HuH-7.5 (cell line): ENCODE measurements around the gene LARGE2.

Experiments
- DNase-seq: peaks from one replicate; pipeline ENCODE4 v3.0.0; 2011; ENCODE audit warnings: low spot score

The LARGE2 gene

DNA sequence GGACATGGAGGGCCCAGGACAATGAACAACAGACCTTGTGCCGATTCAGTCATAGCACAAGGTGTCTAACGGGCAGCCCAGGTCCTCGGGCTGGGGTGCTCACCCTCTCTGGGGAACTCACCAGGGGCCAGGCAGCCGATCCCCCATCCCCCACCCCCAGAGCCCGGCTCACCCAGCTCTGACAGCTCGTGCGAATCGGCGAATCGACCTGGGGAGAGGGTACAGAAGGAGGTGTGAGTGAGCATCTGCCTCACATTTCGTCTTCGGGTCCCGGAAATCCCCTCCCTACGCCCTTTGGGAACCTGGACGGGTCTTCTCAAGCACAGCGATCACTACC is 5.2 kb upstream of the LARGE2 start:
- DNase-seq, result no peak

DNA sequence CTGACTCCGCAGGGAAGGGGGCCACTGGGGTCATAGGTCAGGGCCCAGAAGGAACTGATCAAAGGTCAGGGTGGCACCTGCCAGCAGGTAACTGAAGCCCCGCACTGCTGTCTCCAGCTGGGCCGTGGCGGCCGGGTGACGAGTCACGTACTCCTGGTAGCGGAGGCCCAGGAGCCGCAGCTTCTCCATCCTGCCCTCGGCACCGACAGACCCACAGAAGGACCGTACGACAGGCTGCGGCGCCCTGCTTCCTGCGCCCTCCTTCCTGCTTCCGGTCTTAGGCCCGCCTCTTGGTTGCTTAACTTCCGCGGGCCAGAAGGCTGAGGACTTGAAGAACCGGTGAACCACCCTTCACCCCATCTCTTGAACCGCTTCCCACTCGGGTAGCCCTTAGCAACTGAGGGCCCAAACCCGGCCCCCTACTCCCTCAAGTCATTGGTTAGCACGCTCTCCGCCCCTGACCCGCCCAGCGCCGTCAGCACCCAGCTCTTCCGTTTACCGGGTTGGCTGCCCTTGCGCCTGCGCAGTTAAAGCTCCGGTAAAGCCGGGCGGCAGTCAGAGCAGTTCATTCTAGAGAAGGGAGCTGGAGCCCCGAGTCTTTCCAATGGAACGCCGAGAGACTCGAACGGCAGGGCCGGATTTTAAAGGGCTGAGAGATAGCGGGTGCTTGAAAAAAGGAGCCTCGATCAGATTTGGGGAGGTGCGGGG is 4.7 kb upstream of the LARGE2 start, which contains the start of gene PEX16:
Gene PEX16, minus strand, starts transcription at position 255 of the 708 bp plus-strand sequence. Its CDS starts 66 bp downstream, at position 189.
- peak; percentile 96 for DNase-seq

DNA sequence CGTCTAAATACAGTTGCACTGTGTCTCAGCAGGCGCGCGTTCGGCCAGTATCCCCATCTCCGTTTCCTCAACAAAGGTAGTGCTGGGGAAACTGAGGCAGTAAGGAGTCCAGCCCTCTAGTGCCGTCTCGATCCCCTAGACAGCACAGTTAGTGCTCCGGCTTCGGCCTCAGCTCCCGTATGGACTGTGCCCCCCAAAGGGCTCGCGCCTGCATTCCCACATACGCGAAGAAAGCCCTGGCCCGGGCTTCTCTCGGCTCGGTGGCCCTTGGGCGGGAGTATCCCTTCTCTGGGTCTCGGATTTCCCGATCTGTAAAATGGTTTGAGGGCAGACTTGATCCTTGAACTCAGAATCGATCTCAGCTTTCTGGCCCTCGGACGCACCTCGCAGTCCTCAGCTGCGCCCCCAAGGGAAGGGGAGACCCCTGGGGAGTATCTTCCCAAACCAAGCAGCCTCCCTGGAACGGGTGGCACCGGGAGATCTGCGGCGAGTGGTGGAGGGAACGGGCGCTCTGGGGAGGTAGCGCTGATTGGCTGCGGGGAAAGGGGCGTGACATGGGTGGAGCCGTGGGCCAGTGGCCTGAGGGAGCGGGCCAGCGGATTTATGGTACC is 4.0 kb upstream of the LARGE2 start:
- DNase-seq, result peak; percentile 95

DNA sequence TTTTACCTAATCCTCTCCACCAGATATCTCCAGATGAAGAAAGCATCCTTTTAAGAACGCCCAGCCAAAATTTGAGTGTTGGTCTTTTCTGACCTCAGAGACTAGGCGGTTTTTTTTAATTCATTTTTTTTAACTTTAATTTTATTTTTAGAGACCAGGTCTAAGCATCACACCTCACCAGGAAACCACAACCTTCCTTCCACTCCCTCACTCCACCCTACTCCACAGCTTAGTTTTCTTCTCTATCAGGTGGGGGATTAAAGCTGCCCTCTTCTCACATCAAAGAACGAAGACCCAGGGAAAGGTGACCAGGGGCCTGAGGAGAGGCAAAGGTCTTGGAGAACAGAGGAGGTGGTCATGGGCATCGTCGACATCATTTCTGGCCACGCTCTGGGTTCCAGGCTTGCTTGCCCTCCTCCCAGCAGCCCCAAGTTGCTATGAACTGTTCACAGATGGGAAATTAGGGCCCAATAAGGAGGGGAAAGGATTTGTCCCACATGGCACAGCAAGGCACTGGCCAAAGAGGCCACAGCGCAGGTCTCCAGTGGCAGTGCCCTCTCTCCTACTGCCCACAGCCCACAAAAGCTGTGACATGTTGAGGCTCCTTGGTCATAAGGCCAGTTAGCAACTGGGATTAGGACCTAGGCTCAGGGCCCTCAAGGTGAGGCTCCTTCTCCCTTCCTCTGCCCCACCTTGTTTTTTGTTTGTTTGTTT is 3.3 kb upstream of the LARGE2 start:
- no peak for DNase-seq

DNA sequence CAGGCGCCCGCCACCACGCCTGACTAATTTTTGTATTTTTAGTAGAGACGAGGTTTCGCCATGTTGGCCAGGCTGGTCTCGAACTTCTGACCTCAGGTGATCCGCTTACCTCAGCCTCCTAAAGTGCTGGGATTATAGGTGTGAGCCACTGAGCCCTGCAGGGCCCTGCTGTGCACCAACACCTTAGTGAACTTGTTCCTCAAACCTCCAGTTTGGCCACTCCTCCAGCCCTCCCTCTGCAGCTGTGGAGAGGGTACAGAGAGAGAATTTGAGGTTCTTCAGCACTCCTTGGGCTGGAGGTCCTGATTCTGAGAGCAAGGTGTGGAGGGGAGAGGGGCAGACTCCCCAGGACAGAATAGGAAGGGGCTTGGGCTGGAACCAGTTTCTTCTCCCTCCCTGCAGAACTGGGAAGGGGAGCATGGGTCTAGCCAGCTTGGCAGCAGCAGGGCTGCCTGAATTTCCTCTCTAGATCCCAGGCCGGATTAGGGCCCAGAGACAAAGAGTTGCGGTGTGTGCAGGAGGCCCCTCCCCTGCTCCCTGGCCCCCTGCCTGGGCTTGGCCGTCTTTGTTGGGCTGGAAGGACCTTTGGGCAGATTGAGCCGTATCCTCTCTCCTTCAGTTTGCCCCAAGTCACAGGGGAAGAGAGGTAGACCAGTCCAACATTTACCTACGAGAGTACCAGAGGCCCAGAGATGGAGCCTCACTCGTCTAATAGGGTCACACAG is 2.5 kb upstream of the LARGE2 start:
- DNase-seq, result no peak

DNA sequence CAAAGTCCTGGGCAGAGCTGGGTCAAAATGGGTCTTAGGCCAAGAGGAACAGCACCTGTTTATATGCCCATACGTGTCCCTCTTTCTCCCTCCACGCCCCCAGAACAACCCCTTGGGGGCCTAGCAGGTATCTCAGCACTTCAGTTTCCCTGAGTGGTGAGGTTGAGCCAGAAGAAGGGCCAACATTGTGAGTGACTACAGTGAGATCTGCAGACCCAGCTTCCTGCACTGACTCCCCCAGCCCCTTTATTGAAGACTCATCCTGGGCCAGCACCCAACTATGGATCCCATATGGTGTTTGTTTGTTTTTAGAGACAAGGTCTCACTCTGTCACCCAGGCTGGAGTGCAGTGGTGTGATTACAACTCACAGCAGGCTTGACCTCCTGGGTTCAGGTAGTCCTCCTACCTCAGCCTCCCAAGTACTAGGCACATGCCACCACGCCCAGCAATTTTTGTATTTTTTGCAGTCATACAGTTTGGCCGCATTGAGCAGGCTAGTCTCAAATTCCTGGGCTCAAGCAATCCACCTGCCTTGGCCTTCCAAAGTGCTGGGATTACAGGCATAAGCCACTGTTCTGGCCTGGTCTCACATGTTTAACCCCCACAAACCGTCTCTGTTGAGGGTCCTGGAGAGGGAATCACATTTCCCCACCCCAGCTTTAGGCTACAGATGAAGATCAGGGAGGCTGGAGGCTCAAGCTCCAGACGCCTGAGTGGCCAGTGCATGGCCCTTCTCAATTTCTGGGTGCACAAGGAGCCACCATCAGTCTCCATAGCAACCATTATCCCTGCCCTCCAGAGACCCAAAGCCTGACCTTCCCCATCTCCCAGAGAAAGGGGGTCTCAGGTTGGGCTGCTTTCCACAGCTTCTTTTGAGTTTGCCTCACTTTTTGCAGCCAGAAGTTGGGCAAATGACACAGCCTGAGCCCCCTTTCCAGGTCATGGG is 1.7 kb upstream of the LARGE2 start:
- DNase-seq, result no peak

DNA sequence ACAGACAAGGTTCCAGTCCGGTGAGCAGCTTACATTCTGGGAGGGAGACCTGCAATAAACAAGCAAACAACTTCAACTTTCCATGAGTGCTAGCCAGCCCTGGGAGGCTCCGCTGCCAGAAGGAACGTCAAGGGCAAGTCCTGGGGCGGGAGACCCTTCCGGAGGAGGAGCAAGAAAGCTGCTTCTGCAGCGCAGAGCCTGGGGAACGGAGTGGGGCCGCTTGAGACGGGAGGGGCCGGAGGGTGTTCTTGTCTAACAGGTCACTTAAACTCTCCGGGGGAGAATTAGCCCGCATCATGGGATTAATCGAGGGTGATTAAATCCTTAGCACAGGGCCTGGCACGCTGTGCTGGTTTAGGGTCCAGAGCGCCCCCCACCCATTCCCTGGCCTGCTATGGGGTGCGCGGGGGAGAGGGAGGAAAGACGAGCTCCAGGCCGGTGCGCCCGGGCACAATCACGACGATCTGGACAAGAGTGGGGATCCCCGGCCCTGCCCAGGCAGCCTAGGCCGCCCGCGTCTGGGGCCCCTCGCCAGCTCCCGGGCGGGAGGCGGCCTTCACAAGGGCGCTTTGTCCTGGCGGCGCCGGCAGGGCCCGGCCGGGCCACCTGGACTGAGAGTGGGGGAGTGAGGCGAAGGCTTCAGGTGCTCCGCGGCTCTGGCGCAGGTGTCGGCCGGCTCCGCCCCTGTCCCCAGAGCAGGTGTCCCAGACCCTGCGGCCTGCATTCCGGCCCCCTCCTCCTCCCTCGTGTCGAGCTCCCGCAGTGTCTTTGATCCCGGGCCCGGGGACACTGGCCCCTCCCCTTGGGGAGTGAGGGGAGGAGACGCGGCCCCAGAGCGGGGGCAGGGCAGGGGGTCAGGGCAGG is 663 bp upstream of the LARGE2 start:
- peak; percentile 59 for DNase-seq

DNA sequence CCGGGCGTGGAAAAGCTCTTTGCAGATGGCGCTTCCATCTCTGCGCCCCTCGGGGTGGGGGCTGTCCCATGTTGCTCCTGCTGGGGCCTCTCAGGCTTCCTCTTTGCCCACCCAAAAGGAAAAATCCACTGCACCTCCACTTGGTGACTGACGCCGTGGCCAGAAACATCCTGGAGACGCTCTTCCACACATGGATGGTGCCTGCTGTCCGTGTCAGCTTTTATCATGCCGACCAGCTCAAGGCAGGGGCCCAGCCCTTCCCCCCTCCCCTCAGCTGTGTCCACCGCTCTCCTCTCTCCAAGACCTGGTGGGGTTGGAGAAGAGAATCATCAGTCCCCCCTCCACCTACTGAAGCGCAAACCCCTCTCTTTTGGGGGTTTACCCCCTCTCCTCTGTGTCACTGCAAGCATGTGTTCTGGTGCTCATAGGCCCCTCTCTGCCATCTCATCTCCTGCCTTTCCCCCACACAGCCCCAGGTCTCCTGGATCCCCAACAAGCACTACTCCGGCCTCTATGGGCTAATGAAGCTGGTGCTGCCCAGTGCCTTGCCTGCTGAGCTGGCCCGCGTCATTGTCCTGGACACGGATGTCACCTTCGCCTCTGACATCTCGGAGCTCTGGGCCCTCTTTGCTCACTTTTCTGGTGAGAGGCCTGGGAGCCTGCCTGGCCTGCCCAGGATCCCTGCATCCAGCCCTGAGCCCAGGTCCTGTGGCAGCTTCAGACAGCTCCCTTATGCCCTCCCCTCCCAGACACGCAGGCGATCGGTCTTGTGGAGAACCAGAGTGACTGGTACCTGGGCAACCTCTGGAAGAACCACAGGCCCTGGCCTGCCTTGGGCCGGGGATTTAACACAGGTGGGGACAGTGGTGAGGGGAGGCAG is 1.8 kb downstream of the LARGE2 start:
- no peak for DNase-seq

DNA sequence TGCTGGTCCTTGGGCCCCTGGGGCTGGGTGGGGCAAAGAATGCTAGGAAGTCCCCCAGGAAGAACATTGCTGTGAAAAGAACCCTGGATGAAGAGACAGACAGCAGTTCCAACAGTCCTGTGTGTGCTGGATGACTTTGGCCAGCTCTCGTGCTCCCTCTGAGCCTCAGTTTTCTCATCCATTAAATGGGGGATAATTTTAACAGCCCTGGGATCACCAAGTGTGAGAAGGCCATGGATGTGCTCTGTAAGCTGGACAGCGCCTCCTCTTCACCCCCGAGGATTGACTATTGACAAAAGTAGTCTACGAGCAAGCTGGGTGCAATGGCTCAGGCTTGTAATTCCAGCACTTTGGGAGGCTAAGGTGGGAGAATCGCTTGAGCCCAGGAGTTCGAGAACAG is 2.5 kb downstream of the LARGE2 start:
- DNase-seq, result no peak

DNA sequence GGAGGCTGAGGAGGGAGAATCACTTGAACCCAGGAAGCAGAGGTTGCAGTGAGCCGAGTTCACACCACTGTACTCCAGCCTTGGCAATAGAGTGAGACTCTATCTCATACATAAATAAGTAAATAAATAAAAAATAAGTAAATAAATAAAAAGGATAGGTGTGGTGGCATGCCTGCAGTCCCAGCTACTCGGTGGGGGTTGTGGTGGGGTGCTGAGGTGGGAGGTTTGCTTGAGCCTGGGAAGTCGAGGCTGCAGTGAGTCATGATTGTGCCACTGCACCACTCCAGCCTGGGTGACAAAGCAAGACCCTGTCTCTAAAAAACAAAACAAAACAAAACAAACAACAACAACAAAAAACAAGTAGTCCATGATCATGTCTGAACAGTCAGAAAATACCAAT is 3.1 kb downstream of the LARGE2 start:
- no peak for DNase-seq

DNA sequence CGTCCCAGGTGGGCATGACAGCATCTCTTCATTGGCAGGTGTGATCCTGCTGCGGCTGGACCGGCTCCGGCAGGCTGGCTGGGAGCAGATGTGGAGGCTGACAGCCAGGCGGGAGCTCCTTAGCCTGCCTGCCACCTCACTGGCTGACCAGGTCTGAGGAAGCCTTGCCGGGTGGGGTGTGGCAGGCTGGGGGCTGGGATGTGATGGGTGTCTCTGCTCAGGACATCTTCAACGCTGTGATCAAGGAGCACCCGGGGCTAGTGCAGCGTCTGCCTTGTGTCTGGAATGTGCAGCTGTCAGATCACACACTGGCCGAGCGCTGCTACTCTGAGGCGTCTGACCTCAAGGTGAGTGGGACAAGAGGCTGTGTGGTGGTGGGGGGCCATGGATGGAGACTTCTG is 3.5 kb downstream of the LARGE2 start:
- no peak for DNase-seq

DNA sequence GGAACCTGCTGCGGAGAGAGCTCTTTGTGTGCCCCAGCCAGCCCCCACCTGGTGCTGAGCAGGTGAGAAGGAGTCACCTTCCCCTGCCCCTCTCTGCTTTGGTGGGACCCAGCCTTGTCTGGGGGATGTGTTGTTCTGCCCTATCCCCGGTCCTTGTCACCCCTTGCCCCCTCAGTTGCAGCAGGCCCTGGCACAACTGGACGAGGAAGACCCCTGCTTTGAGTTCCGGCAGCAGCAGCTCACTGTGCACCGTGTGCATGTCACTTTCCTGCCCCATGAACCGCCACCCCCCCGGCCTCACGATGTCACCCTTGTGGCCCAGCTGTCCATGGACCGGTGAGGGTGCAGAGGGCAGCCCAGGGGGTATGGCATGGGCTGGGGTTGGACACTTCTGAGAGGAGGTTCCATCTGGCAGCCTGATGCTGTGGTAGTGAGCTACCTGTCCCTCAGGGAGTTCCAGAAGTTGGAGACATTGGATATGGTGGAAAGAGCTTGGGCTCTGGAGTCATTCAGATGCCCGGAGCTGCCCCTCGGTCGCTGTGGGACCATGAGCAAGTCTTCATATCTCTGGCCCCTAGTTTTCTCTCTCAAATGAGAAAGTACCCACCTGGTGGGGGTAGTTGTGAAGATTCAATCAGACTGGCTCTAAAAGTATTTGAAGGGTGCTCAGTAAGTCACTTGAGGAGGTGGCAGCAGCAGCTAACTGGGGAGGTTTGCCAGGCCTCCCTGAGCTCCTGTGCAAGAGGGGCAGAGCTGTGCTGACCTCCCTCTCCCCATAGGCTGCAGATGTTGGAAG is 4.3 kb downstream of the LARGE2 start:
- no peak for DNase-seq

DNA sequence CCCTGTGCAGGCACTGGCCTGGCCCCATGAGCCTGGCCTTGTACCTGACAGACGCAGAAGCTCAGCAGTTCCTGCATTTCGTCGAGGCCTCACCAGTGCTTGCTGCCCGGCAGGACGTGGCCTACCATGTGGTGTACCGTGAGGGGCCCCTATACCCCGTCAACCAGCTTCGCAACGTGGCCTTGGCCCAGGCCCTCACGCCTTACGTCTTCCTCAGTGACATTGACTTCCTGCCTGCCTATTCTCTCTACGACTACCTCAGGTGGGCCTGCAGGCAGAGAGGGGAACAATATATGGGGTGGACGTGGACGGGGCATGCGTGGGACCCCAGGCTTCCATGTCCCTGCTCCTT is 4.9 kb downstream of the LARGE2 start:
- DNase-seq, result no peak

DNA sequence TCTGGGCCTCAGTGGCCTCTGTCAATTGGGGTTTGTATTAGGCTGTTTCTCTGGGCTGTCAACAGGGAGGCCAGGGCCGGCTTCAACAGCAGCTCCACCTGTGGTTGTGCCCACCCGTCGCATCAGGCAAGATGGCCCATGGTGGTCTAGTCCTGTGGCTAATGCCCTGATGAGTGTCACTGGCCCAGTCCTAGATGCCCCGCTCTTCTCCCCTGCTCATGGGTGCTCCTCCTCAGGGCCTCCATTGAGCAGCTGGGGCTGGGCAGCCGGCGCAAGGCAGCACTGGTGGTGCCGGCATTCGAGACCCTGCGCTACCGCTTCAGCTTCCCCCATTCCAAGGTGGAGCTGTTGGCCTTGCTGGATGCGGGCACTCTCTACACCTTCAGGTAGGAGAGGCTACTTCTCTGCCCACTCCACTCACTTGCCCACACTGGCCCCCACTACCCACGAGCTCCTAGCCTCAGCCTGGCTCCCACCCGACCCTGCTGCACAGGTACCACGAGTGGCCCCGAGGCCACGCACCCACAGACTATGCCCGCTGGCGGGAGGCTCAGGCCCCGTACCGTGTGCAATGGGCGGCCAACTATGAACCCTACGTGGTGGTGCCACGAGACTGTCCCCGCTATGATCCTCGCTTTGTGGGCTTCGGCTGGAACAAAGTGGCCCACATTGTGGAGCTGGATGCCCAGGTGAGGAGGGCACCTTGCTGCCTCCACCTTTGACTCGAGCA is 5.4 kb downstream of the LARGE2 start:
- DNase-seq, result no peak

DNA sequence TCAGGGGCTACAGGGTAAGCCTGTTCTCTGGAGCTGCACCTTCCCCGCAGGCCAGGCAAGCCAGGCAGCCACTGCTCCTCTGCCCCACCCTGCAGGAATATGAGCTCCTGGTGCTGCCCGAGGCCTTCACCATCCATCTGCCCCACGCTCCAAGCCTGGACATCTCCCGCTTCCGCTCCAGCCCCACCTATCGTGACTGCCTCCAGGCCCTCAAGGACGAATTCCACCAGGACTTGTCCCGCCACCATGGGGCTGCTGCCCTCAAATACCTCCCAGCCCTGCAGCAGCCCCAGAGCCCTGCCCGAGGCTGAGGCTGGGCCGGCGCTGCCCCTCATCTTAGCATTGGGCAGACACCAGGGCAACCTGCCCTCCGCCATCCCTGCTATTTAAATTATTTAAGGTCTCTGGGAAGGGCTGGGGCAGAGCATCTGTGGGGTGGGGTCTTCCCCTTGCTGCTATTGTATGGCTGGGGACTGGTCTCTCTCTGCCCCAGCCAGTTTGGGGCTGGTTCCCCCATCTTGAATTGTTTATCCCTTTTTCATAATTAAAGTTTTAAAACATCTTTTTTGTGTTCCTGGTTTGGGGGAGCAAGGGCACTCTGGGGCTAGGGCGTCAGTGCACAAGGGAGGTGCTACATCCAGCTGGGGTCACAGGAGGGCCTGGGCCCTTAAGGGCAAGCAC is 6.2 kb downstream of the LARGE2 start:
- DNase-seq, result no peak

DNA sequence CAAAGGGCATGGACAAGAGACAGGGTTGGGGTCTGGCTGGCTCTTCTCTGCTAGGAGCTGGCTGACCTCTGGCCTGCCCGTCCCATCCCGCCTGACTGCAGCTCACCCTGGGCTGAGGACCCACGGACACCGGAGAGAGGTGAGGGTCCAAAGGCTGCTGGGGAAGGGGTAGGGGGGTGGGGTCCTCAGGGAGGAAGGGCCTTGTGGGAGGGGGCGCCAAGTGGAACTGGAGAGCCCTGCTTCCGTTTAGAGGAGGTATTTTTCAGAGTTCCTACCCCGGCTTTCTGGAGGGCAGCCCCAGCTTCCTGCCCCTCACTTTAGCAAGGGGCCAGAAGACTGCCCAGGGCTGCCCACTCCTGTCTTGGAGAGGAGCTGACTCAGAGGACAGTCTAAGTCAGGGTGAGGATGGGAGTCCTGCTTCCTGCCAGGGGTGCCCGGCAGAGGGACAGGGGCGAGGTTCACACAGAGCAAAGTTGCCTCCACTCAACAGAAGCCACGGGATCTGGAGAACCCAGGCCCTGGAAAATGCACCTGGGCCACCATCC is 7.1 kb downstream of the LARGE2 start:
- DNase-seq, result no peak
